Measurements from ENCODE around the gene DNAH8.

DNA sequence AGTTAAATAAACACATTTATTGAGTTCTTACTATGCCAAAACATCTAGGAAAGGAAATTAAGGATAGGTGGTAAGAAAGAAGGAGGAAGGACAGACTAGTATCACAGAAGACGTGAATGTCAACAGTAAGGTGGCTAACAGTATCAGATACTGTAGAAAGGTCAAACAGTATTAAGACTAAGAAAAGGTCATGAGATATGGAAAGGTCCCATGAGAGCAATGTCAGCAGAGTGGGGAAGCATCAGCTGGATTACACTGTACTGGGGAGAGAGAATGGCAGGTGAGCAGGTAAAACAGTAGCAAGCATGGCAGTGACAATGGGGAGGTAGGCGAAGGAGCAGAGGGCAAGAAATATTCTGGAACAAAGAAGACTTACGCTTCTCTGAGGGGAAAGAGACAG, 30.2 kb upstream of the DNAH8 start:
- TF ChIP-seq, protein P1, sequence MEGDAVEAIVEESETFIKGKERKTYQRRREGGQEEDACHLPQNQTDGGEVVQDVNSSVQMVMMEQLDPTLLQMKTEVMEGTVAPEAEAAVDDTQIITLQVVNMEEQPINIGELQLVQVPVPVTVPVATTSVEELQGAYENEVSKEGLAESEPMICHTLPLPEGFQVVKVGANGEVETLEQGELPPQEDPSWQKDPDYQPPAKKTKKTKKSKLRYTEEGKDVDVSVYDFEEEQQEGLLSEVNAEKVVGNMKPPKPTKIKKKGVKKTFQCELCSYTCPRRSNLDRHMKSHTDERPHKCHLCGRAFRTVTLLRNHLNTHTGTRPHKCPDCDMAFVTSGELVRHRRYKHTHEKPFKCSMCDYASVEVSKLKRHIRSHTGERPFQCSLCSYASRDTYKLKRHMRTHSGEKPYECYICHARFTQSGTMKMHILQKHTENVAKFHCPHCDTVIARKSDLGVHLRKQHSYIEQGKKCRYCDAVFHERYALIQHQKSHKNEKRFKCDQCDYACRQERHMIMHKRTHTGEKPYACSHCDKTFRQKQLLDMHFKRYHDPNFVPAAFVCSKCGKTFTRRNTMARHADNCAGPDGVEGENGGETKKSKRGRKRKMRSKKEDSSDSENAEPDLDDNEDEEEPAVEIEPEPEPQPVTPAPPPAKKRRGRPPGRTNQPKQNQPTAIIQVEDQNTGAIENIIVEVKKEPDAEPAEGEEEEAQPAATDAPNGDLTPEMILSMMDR (IDR thresholded peaks at IDR 0.05): no peak
- TF ChIP-seq RAD21 (IDR thresholded peaks at IDR 0.05; ENCODE audit: low read length): no peak
- TF ChIP-seq TAF1 (IDR thresholded peaks at IDR 0.05; ENCODE audit: borderline replicate concordance, low read depth, low read length): no peak
- no peak for TF ChIP-seq FOXJ3 (CRISPR knock-in tag; IDR thresholded peaks at IDR 0.05)
- TF ChIP-seq SIN3A (IDR thresholded peaks at IDR 0.05; ENCODE audit: borderline replicate concordance, low read depth, low read length): no peak
- TF ChIP-seq MXI1 (IDR thresholded peaks at IDR 0.05; ENCODE audit: low read depth, low read length): no peak
- no peak for TF ChIP-seq POLR2AphosphoS5 (IDR thresholded peaks at IDR 0.05; ENCODE audit: low read depth, low read length)
- no peak for TF ChIP-seq EP300 (IDR thresholded peaks at IDR 0.05; ENCODE audit: borderline replicate concordance in 1 of 2, low read depth in 1 of 2, low read length in 1 of 2)
- TF ChIP-seq GABPA (IDR thresholded peaks at IDR 0.05; ENCODE audit: low read depth): no peak
- no peak for TF ChIP-seq USF2 (IDR thresholded peaks at IDR 0.05; ENCODE audit: borderline replicate concordance, low read depth, low read length)
- no peak for TF ChIP-seq SMC3 (IDR thresholded peaks at IDR 0.05; ENCODE audit: low read depth, low read length)
- no peak for TF ChIP-seq NRF1 (IDR thresholded peaks at IDR 0.05; ENCODE audit: low read depth, low read length)
- TF ChIP-seq, protein P2, sequence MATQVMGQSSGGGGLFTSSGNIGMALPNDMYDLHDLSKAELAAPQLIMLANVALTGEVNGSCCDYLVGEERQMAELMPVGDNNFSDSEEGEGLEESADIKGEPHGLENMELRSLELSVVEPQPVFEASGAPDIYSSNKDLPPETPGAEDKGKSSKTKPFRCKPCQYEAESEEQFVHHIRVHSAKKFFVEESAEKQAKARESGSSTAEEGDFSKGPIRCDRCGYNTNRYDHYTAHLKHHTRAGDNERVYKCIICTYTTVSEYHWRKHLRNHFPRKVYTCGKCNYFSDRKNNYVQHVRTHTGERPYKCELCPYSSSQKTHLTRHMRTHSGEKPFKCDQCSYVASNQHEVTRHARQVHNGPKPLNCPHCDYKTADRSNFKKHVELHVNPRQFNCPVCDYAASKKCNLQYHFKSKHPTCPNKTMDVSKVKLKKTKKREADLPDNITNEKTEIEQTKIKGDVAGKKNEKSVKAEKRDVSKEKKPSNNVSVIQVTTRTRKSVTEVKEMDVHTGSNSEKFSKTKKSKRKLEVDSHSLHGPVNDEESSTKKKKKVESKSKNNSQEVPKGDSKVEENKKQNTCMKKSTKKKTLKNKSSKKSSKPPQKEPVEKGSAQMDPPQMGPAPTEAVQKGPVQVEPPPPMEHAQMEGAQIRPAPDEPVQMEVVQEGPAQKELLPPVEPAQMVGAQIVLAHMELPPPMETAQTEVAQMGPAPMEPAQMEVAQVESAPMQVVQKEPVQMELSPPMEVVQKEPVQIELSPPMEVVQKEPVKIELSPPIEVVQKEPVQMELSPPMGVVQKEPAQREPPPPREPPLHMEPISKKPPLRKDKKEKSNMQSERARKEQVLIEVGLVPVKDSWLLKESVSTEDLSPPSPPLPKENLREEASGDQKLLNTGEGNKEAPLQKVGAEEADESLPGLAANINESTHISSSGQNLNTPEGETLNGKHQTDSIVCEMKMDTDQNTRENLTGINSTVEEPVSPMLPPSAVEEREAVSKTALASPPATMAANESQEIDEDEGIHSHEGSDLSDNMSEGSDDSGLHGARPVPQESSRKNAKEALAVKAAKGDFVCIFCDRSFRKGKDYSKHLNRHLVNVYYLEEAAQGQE (IDR thresholded peaks at IDR 0.05; ENCODE audit: low read depth, low read length): no peak
- no peak for TF ChIP-seq EZH2phosphoT487 (IDR thresholded peaks at IDR 0.05; ENCODE audit: borderline replicate concordance, low read depth)
